SK-N-SH treated with all-trans-retinoic acid at 6 μM for 48 hours (cell line): Measurements from ENCODE around the gene FIGLA.

Experiments used
- ARNTL ChIP-seq: fragments of 450-650 bp; formaldehyde crosslinking; IDR thresholded peaks from 2 replicates; pipeline ENCODE4 v1.5.0; 2020; ENCODE audit warnings: low read depth, mild to moderate bottlenecking, moderate library complexity, borderline replicate concordance
- OSR1 ChIP-seq: fragments of 250-450 bp; sonication (Bioruptor Pico); IDR thresholded peaks from 2 replicates; pipeline ENCODE4 v1.8.0; 2022; ENCODE audit warnings: moderate library complexity, mild to moderate bottlenecking, inconsistent platforms
- PATZ1 ChIP-seq: fragments of 250-450 bp; sonication (Bioruptor Pico); IDR thresholded peaks from 2 replicates; pipeline ENCODE4 v1.8.0; 2020; ENCODE audit warnings: mild to moderate bottlenecking, moderate library complexity, borderline replicate concordance
- TCF4 ChIP-seq: fragments of 250-450 bp; sonication (Bioruptor Pico); IDR thresholded peaks from 2 replicates; pipeline ENCODE4 v1.8.0; 2021; ENCODE audit warnings: mild to moderate bottlenecking, moderate library complexity, borderline replicate concordance
- TOX ChIP-seq: fragments of 250-450 bp; sonication (Bioruptor Pico); IDR thresholded peaks from 2 replicates; pipeline ENCODE4 v1.8.0; 2021; ENCODE audit warnings: mild to moderate bottlenecking, moderate library complexity, borderline replicate concordance
- TF ChIP-seq, protein P1 (sequence below): fragments of 250-450 bp; sonication (Bioruptor Pico); IDR thresholded peaks from 2 replicates; pipeline ENCODE4 v1.5.0; 2020; ENCODE audit warnings: mild to moderate bottlenecking, moderate library complexity

- no peak for TF ChIP-seq OSR1 (CRISPR knock-in tag)
- TF ChIP-seq ARNTL (CRISPR knock-in tag) = no peak
- no peak for TF ChIP-seq TCF4 (CRISPR knock-in tag)
- no peak for TF ChIP-seq PATZ1
- TF ChIP-seq TOX (CRISPR knock-in tag) = no peak
- TF ChIP-seq, protein P1, sequence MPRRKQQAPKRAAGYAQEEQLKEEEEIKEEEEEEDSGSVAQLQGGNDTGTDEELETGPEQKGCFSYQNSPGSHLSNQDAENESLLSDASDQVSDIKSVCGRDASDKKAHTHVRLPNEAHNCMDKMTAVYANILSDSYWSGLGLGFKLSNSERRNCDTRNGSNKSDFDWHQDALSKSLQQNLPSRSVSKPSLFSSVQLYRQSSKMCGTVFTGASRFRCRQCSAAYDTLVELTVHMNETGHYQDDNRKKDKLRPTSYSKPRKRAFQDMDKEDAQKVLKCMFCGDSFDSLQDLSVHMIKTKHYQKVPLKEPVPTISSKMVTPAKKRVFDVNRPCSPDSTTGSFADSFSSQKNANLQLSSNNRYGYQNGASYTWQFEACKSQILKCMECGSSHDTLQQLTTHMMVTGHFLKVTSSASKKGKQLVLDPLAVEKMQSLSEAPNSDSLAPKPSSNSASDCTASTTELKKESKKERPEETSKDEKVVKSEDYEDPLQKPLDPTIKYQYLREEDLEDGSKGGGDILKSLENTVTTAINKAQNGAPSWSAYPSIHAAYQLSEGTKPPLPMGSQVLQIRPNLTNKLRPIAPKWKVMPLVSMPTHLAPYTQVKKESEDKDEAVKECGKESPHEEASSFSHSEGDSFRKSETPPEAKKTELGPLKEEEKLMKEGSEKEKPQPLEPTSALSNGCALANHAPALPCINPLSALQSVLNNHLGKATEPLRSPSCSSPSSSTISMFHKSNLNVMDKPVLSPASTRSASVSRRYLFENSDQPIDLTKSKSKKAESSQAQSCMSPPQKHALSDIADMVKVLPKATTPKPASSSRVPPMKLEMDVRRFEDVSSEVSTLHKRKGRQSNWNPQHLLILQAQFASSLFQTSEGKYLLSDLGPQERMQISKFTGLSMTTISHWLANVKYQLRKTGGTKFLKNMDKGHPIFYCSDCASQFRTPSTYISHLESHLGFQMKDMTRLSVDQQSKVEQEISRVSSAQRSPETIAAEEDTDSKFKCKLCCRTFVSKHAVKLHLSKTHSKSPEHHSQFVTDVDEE = no peak
Measured at GRCh38 chr2:70822843-70823242, 32.4 kb upstream of the FIGLA start.
